ENCODE results near the gene BCL7C.
"Not testable (repeated sequence)": the region's sequence is repeated elsewhere in the genome, so short reads cannot be mapped to it uniquely, and the experiment has no call there.

Gene BCL7C

GRCh38 chr16:30866031-30866430, 27.8 kb downstream of the BCL7C start:
- no peak for DNase-seq (ENCODE audit: low read depth)

GRCh38 chr16:30863178-30863577, 30.7 kb downstream of the BCL7C start:
- not testable (repeated sequence) for DNase-seq (ENCODE audit: low read depth)

DNA sequence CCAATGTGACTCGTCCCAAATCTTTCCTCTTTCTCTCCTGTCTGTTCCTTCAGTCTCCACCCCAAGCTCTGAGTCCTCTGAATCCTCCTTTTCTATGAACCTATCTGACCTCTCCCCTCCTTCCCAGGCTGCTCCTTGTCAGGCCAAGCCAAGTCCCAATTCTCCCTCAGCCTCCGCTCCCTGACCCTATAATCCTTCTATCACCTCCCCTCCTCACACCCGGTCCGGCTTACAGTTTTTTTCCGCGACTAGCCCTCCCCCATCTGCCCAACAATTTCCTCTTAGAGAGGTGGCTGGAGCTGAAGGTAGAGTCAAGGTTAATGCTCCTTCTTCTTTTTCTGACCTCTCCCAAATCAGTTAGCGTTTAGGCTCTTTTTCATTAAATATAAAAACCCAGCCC, 33.1 kb downstream of the BCL7C start:
- DNase-seq (ENCODE audit: low read depth): not testable (repeated sequence)

GRCh38 chr16:30858829-30859423, 35.0 kb downstream of the BCL7C start:
- no peak for DNase-seq (ENCODE audit: low read depth)

DNA sequence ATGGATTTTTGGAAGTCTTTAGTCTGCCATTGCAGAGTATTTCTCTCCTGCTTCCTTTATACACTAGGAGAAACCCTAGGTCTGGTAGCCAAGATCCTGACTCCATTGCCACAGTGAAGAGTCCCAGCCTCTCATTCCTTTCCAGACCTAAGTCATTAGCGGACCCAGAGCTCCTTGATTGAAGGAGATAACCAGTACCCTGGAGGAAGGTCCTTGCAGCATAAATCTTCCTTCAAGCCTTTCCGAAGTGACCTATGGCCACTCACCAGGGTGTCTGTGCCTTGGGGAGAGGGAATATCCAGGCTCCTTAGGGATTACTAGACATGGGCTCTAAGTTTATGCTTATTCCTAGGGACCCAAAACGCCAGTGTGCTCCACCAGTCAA, 35.8 kb downstream of the BCL7C start:
- no peak for DNase-seq (ENCODE audit: low read depth)

DNA sequence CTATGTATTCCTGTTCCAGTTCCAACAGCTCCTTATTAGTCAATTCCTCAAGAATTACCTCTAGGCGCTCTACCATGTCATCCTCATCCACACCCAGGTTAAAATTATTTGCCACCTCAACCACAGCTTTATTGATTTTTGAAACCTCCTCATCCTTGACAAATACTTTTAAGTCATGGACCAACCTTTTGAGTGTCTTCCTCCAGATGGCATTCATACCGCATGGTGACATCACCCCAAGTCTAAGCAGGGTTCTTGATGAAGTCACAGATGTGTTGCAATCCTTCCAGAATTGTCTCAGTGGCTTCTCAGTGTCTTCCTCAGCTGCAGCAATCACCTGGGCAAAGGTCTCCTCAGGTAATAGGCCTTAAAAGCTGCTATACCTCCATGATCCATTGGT, 40.1 kb downstream of the BCL7C start:
- no peak for DNase-seq (ENCODE audit: low read depth)

DNA sequence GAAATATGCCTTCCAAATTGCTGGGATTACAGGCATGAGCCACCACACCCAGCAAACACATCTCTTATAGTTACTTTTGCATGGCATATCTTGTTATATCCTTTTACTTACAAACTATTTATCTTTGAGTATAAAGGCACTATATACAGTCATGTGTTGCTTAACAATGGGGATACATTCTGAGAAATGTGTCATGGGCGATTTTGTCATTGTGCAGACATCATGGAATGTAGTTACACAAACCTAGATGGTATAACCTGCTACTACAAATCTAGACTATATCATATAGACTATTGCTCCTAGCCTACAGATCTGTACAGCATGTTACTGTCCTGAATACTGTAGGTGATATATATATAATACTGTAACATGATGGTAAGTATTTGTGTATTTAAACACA, 43.6 kb downstream of the BCL7C start:
- DNase-seq (ENCODE audit: low read depth): no peak

GRCh38 chr16:30846649-30847402, 47.1 kb downstream of the BCL7C start:
- DNase-seq (ENCODE audit: low read depth): no peak

GRCh38 chr16:30844671-30845449, 49.0 kb downstream of the BCL7C start:
- DNase-seq (ENCODE audit: low read depth): peak; percentile 79

DNA sequence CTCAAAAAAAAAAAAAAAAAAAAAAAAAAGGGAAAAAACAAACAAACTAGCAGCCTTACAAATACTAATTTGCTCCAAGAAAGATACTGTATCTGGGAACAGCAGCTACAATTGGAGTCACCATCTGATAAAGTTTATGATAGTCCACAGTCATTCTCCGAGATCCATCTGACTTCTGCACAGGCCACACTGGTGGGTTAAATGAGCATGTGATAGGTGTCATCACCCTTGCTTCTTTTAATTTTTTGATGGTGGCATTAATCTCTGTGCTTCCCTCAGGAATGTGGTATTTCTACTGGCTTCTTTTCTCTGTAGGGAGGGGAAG, 49.6 kb downstream of the BCL7C start:
- no peak for DNase-seq (ENCODE audit: low read depth)

DNA sequence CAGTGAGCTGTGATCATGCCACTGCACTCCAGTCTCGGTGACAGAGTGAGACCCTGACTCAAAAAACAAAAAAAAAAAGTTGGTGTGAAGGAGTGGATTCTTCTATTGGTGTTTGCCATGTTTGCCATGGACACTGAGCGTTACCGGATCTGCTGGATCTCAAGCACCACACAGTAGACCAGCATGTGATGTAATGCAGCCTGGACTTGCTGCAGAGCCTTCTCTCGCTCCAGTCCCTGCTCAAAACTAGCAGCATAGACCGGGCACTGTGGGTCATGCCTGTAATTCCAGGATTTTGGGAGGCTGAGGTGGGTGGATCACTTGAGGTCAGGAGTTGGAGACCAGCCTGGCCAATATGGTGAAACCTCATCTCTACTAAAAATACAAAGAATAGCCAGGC, 50.4 kb downstream of the BCL7C start:
- DNase-seq (ENCODE audit: low read depth): no peak

DNA sequence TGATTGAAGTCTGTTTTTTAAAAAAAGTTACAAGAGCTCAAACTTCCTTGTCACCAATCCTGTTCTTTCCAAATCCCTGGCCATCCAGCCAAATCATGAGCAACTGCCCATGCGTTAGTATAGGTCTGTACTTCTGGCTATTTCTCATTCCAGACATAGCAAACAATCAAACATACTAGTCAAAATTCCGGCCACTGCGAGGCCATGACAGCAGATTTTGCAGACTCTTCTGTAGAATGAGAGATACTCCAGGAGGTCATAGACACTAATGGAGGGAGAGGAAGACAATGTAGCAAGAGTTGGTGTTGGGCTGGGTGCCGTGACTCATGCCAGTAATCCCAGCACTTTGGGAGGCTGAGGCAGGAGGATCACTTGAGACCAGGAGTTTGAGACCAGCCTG, 50.9 kb downstream of the BCL7C start:
- DNase-seq (ENCODE audit: low read depth): no peak

GRCh38 chr16:30841332-30841731, 52.5 kb downstream of the BCL7C start:
- DNase-seq (ENCODE audit: low read depth): no peak

GRCh38 chr16:30840611-30841010, 53.3 kb downstream of the BCL7C start:
- no peak for DNase-seq (ENCODE audit: low read depth)

GRCh38 chr16:30839523-30840227, 54.2 kb downstream of the BCL7C start:
- DNase-seq (ENCODE audit: low read depth): no peak

GRCh38 chr16:30838876-30839471, 54.9 kb downstream of the BCL7C start:
- no peak for DNase-seq (ENCODE audit: low read depth)

- no peak for DNase-seq (ENCODE audit: low read depth)
These were observed 56.0 kb downstream of the BCL7C start for GRCh38 chr16:30837904-30838303.

Data from T follicular helper cell (primary cell).